COR-L47 (cell line): ENCODE measurements around the gene SRSF3.
"Not testable (repeated sequence)": the region's sequence is repeated elsewhere in the genome, so short reads cannot be mapped to it uniquely, and the experiment has no call there.

Experiments
- DNase-seq: peaks from one replicate; lab custom pipeline; 2025; lab: John Stamatoyannopoulos, UW

Gene SRSF3

GRCh38 chr6:36576578-36576977 is 17.6 kb upstream of the SRSF3 start:
- no peak for DNase-seq

DNA sequence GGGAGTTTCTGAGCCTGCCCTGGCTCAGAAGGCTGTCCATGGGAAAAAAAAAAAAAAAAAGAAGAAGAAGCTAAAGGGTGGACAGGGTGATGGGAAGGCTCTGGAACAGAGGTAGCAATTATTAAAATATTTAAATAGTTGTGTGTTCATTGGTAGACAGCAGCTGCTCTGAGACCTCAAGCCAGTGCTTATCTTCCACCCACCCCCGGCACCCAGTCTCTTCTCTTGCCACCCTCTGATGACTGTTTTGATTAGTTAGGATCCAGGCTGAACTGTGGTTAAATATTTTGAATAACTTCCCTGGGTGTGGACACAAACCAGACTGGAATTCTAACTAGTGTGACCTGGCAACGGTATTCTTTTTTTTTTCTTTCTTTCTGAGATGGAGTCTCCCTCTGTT is 16.9 kb upstream of the SRSF3 start:
- no peak for DNase-seq

GRCh38 chr6:36578030-36578429 is 16.1 kb upstream of the SRSF3 start:
- no peak for DNase-seq

DNA sequence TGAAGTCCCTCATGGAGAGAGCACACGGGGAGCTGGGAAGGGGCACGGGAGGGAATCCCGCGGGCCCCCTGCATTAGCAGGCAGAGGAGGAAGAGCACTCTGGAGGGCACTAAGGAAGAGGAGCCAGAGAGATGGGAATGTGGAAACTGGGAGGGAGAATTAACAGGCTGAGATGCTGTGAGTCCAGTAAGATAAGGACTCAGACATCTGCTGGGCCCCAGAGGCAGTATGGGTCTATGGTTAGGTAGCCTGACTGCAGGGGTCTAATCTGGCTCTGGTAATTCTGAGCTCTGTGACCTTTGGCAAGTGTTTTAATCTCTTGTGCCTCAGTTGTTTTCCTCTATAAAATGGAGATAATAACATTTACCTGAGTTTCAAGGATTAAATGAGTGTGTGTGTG is 15.7 kb upstream of the SRSF3 start:
- no peak for DNase-seq

DNA sequence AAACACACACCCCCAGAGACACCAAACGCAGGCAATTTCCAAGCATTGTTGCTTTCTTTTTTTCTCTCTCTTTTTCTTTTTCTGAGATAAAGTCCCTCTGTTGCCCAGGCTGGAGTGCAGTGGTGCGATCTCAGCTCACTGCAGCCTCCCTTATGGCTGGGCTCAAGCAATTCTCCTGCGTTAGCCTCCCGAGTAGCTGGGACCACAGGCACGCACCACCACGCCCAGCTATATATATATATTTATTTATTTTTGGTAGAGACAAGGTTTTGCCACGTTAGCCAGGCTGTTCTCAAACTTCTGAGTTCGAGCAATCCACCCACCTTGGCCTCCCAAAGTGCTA is 14.0 kb upstream of the SRSF3 start:
- no peak for DNase-seq

DNA sequence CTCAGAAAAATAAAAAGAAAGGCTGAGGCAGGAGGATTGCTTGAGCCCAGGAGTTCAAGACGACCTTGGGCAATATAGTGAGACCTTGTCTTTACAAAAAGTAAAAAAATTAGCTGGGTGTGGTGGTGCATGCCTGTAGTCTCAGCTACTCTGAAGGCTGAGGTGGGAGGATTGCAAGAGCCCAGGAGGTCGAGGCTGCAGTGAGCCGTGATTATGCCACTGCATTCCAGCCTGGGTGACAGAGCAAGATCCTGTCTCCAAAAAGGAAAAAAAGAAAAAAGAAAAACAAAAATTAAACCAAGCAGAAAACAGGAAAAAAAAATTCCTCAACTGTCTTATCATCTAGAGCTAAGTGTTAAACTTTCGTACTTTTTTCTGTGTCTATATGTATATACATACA is 12.4 kb upstream of the SRSF3 start:
- no peak for DNase-seq

GRCh38 chr6:36586606-36587005 is 7.6 kb upstream of the SRSF3 start:
- no peak for DNase-seq

DNA sequence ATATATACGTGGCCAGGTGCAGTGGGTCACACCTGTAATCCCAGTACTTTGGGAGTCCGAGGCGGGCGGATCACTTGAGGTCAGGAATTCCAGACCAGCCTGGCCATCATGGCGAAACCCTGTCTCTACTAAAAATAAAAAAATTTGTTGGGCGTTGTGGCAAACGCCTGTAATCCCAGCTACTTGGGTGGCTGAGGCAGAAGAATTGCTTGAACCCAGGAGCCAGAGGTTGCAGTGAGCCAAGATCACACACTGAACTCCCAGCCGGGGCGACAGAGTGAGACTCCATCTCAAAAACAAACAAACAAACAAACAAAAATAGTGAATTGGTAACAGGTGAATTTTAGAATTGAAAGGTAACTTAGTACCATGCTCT is 5.1 kb upstream of the SRSF3 start:
- not testable (repeated sequence) for DNase-seq

- DNase-seq, result no peak
Measured at GRCh38 chr6:36590237-36590636, 3.9 kb upstream of the SRSF3 start.

GRCh38 chr6:36592221-36592655 is 1.9 kb upstream of the SRSF3 start:
- no peak for DNase-seq

DNA sequence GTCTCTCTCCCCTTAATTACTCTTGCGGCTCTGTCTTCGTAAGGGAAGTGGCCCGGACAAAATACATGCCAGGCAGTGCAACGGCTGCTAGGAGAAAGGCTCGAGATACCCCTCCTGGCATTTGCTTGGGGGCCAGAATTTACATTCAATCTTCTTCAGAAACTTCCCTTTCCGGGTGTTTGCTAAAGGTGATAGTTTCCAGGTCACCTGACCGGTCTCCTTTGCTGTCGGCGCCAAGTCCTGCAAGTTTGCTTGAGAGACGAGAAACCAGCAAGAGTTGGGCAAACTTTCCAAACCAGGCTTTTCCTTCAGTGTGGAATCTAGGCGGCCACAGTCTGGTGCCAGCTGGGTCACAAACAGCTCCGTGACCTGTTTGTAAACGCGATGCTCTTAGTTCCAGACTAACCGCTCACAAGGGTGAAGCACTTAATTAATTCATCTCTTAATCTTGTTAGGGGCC is 563 bp upstream of the SRSF3 start:
- peak; percentile 58 for DNase-seq

DNA sequence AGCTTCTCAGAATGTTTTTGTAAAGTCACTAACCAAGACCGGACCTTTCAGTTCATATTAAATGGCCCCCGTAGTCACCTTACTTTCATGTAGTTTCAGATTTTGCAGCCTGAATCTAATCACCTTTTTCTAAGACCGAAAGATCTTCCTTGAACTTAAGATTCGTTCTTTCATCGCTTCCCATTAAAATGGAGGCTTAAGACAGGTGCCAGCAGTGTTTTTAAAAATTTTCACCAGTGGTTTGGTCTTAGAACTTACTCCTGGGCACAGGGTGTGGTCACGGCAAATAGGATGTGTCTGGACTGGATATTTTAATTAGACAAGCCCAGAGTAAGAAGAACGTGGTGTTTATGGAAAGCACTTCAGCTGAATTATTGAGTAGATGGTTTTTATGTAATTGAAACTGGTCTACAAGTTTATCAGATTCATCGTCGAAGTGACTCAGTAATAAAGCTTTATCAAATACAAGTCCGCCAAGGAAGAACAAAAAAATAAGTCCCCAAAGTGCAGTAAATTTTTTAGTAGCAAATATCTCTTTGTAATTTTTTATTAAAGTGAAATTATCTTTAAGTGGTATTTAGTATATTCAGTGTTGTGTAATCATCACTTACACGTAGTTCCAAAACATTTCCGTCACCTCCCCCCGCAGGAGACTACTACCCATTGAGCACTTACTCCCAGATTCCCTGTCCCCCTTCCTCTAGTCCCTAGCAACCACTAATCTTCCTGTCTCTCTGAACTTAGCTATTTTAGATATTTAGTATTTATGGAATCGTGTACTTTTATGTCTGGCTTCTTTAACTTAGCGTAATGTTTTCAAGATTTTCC is 868 bp downstream of the SRSF3 start:
- DNase-seq, result peak; percentile 36

GRCh38 chr6:36596356-36596755 is 2.2 kb downstream of the SRSF3 start:
- peak; percentile 17 for DNase-seq

DNA sequence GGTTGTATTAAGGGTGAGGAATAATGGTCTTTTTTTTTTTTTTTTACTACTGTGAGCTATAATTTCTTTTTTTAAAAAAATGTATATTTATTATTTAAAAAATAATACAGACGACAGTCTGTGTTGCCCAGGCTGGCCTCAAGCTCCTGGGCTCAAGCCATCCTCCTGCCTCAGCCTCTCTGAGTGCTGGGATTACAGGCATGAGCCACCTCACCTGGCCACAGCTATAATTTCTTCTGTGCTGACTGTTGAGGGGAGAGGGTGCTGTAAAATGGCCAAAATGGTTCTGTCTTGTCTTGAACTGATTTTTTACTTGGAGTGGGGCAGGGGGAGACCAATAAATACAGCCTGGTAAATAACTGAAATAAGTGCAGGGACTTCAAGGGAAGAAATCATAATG is 3.6 kb downstream of the SRSF3 start:
- DNase-seq, result no peak

DNA sequence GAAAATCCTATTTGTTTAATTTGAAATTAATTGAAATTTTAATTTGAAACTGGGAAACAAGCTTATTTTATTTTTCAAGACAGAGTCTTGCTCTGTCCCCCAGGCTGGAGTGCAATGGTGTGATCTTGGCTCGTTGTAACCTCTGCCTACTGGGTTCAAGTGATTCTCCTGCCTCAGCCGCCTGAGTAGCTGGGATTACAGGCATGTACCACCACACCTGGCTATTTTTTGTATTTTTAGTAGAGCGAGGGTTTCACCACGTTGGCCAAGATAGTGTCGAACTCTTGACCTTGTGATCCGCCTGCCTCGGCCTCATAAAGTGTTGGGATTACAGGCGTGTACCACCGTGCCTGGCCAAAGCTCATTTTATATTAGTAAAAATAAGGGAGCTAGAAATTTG is 4.2 kb downstream of the SRSF3 start:
- no peak for DNase-seq

DNA sequence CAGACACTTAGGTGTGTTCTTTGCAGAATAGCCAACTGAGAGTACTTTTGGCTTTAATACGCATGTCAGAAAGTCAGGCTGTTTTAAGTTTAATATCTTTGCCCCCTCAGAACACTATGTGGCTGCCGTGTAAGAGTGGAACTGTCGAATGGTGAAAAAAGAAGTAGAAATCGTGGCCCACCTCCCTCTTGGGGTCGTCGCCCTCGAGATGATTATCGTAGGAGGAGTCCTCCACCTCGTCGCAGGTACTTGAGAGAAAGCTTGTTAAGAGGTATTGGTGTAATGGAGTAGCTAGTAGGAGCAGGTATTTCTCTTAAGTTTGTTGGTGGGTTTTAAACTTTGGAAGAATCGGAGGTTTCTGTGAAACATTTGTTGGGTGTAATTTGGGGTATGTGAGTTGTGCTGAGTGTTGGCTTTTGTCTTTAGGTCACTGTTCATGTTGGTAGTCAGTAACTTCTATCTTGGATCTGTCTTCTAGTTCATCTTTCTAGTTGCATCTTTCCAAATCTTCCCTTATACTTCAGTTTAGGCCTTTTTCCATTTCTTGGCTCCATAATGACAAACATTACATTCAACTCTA is 4.7 kb downstream of the SRSF3 start:
- no peak for DNase-seq

- DNase-seq, result peak; percentile 7
Measured at GRCh38 chr6:36599791-36600209, 5.6 kb downstream of the SRSF3 start.

DNA sequence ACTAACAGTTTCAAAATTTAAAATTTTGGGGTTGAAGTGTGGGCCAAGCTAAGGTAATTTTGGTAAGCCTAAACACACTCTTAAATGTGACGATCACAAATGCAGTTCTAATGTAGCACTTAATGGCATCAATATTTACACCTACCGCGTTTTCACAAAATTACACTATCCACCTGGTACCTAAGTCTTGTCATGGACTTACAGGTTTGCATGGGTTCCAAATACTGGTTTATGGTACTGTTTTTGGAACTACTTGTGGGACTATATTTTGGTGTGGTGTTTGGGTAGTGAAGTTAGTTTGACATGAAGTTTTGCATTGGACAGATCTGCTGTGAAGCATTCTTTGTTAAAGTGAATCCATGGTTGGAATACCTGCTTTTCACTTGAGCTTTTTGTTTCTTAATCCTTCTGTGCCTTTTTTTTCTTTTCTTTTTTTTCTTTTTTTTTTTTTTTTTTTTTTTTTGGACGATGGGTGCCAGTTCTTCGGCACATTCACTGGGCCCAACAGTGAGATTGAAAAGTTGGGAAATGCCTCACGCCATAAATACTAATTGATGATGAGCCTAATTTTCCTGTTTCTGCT is 6.5 kb downstream of the SRSF3 start:
- no peak for DNase-seq

- not testable (repeated sequence) for DNase-seq
Measured at GRCh38 chr6:36601818-36602217, 7.7 kb downstream of the SRSF3 start.

DNA sequence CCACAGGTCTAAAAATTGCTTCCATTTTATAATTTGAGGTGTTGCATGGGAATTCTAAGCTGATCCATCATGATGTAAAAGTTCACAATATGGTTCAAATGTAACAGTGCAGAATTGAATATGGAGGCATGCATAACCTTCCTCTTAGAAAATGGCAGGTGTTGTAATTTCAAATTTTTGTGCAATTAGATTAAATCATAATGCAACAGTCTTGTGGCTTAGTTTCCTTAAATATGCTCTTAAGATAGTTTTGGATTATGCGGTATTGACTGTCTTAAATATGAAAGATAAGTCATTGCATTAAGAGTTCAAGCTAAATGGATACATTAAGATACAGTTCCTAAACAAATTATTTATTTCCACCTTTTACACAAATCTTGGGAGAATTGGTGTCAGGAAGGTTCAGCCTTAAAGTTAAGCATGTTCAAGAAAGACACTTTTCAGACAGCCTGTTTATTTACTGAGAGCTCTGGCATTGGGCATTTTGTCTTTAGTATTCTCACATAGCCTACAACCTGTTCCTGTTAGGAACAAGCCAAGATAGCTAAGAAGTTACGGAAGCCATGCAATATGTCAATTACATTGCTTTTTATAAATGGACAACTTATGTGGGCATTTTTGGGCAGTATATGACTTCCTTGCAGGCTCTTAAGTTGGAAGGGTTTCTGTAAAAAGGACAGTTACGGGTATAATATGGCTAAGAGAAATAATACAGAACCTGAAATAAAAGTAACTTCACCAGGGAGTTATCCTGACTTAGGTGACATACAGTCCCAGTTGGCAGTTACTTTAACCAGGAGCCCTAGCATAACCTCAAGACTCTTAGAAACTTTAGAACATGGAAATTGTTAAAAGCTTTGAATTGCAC is 9.3 kb downstream of the SRSF3 start:
- no peak for DNase-seq

DNA sequence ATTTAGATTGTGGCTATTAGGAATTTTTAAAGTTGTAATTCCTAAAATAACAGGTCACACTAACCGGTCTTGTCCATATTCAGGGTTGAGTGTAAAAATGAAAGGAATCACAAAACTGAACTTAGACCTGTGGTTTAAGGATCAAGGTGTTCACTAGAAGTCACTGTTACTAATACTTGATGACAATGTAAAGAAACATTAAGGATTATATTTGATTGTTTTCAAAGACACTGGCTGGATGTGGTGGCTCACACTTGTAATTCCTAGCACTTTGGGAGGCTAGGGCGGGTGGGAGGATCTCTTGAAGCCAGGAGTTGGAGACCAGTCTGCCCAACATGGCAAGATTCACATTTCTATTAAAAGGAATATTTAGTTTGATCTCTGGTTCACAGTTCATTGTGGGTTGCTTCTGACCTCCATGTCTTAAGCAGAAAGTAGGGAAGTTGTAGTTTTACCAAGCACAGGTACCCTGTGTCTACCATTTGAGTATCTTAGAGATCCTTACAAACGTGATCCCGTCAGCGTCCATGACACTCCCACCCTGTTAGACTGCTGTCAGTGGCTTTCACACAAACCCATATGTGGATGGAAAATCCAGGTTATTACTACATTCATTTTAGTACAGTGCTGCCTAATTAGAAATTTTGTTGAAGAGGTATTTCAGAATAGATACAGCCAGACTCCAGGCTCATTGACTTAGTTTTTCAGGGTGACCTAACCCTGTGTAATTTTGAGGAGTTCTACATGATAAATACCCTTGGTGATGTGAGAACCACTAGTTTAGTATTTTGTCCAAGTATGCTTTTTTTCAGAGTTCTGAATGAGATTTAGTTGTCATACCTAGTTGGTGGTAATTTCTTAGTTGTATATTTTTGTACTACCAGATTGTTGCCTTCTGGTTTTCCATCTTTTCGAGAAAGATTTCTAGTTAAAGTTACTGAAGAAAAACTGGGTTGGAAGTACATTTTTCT is 10.2 kb downstream of the SRSF3 start:
- no peak for DNase-seq
